ENCODE results near the gene DCAF11.
"Not testable (repeated sequence)": the region's sequence is repeated elsewhere in the genome, so short reads cannot be mapped to it uniquely, and the experiment has no call there.

DCAF11 gene

GRCh38 chr14:24098927-24099813, 15.4 kb upstream of the DCAF11 start:
- DNase-seq (ENCODE audit: low read depth) = no peak
- no peak for TF ChIP-seq CTCF (conservative IDR thresholded peaks at IDR 0.05; ENCODE audit: low read depth, low read length)
- no peak overlapping the region for H3K4me3 ChIP-seq (ENCODE audit: low read length)

- H3K4me3 ChIP-seq (ENCODE audit: low read length) = no peak overlapping the region
- TF ChIP-seq CTCF (conservative IDR thresholded peaks at IDR 0.05; ENCODE audit: low read depth, low read length) = no peak
- no peak for DNase-seq (ENCODE audit: low read depth)
Observed at GRCh38 chr14:24100197-24100981, 14.2 kb upstream of the DCAF11 start.

GRCh38 chr14:24100982-24101494, 13.5 kb upstream of the DCAF11 start:
- no peak for DNase-seq (ENCODE audit: low read depth)
- TF ChIP-seq CTCF (conservative IDR thresholded peaks at IDR 0.05; ENCODE audit: low read depth, low read length) = no peak
- H3K4me3 ChIP-seq (ENCODE audit: low read length) = no peak overlapping the region

GRCh38 chr14:24102357-24103048, 12.1 kb upstream of the DCAF11 start:
- DNase-seq (ENCODE audit: low read depth) = no peak
- no peak overlapping the region for H3K4me3 ChIP-seq (ENCODE audit: low read length)
- no peak for TF ChIP-seq CTCF (conservative IDR thresholded peaks at IDR 0.05; ENCODE audit: low read depth, low read length)

- H3K4me3 ChIP-seq (ENCODE audit: low read length) = no peak overlapping the region
- no peak for DNase-seq (ENCODE audit: low read depth)
- no peak for TF ChIP-seq CTCF (conservative IDR thresholded peaks at IDR 0.05; ENCODE audit: low read depth, low read length)
Observed at GRCh38 chr14:24103451-24103850, 11.1 kb upstream of the DCAF11 start.

GRCh38 chr14:24105609-24106239, 8.9 kb upstream of the DCAF11 start:
- not testable (repeated sequence) for H3K4me3 ChIP-seq (ENCODE audit: low read length); DNase-seq (ENCODE audit: low read depth)
